B cell (primary cell): Measurements from ENCODE around the gene JUP. TPM values are rescaled to one million over a fixed set of nuclear protein-coding genes. Genes with fewer than 3 reads are reported as not detected.

Source experiments
- ATAC-seq: fragments of 200-7000 bp; cut with Tn5 transposase; one replicate; pipeline ENCODE4 v1.10.0; 2021; ENCODE audit warnings: low read depth, mild to moderate bottlenecking, moderate number of reproducible peaks, moderate library complexity
- CTCF ChIA-PET: fragments of 350-600 bp; sonication (Branson Sonifier 250); formaldehyde crosslinking; loops from one replicate; lab custom pipeline; 2021; ENCODE audit warnings: antibody characterized with exemption, inconsistent platforms; lab: Charles Lee
- POLR2A ChIA-PET: fragments of 350-600 bp; sonication (Branson Sonifier 250); formaldehyde crosslinking; loops from one replicate; lab custom pipeline; 2021; ENCODE audit warnings: antibody characterized with exemption; lab: Charles Lee
- DNase-seq: peaks from one replicate; pipeline ENCODE4 v3.0.0; 2013
- H2AFZ ChIP-seq: 2 replicates; pipeline ENCODE4 v1.6.1; 2012; ENCODE audit warnings: mild to moderate bottlenecking, low read depth, low read length; ENCODE audit not compliant: insufficient read depth, poor library complexity, severe bottlenecking
- H3K27ac ChIP-seq, 2 donors: 1 replicate in 1 of 2; 2 replicates in 1 of 2; pipeline ENCODE4 v1.5.1; 2012 to 2013; ENCODE audit warnings: low read length in 2 of 2, mild to moderate bottlenecking in 2 of 2, moderate library complexity in 1 of 2
- H3K27me3 ChIP-seq, 4 experiments: fragments of 200-600 bp in 1 of 4; sonication (generic) in 1 of 4; replicated peaks in 1 of 4; 1 replicate in 2 of 4; 2 replicates in 2 of 4; pipeline versions ENCODE4 v1.6.1 to v1.7.0; 2013 to 2016; ENCODE audit warnings: low read length in 3 of 4, mild to moderate bottlenecking in 2 of 4, mixed read lengths in 1 of 4, moderate library complexity in 1 of 4; ENCODE audit not compliant: insufficient read depth in 4 of 4, control insufficient read depth in 3 of 4; ENCODE audit errors: control extremely low read depth in 1 of 4
- H3K36me3 ChIP-seq, 2 experiments: replicated peaks in 1 of 2; 1 replicate in 1 of 2; 2 replicates in 1 of 2; pipeline versions ENCODE4 v1.6.1 to v1.7.1; 2013; ENCODE audit warnings: low read length in 1 of 2; ENCODE audit not compliant: insufficient read depth in 2 of 2, control insufficient read depth in 1 of 2; ENCODE audit errors: control extremely low read depth in 1 of 2, extremely low read depth in 1 of 2
- H3K4me1 ChIP-seq, 2 donors: fragments of 200-600 bp in 1 of 2; sonication (generic) in 1 of 2; 1 replicate in 1 of 2; 2 replicates in 1 of 2; pipeline versions ENCODE4 v1.5.1 to v1.6.1; 2013 to 2017; ENCODE audit warnings: low read length in 2 of 2; ENCODE audit not compliant: control insufficient read depth in 2 of 2, insufficient read depth in 2 of 2
- H3K4me2 ChIP-seq: replicated peaks from 2 replicates; pipeline ENCODE3; 2012; ENCODE audit warnings: mild to moderate bottlenecking, low read depth, low read length; ENCODE audit not compliant: poor library complexity, severe bottlenecking
- H3K4me3 ChIP-seq, 5 experiments: fragments of 200-600 bp in 1 of 5; sonication (generic) in 1 of 5; 1 replicate in 3 of 5; 2 replicates in 2 of 5; pipeline versions ENCODE4 v1.5.1 to v1.7.0; 2011 to 2016; ENCODE audit warnings: low read length in 4 of 5, mild to moderate bottlenecking in 4 of 5, low read depth in 2 of 5, control low read depth in 1 of 5, moderate library complexity in 1 of 5; ENCODE audit not compliant: insufficient read depth in 1 of 5; ENCODE audit errors: control extremely low read depth in 1 of 5, extremely low read depth in 1 of 5
- H3K79me2 ChIP-seq: fragments of 200-600 bp; sonication (generic); one replicate; pipeline ENCODE4 v1.6.0; 2016; ENCODE audit warnings: low read length; ENCODE audit not compliant: control insufficient read depth, insufficient read depth
- H3K9ac ChIP-seq: fragments of 200-600 bp; sonication (generic); 2 replicates; pipeline ENCODE4 v1.6.1; 2017; ENCODE audit warnings: mild to moderate bottlenecking, low read length, moderate library complexity
- H3K9me3 ChIP-seq, 3 donors: one replicate each; pipeline versions ENCODE4 v1.6.1 to v1.7.1; 2013; ENCODE audit warnings: low read length in 2 of 3; ENCODE audit not compliant: control insufficient read depth in 2 of 3, insufficient read depth in 1 of 3; ENCODE audit errors: control extremely low read depth in 1 of 3
- H4K20me1 ChIP-seq: 2 replicates; pipeline ENCODE4 v1.6.0; 2012; ENCODE audit warnings: mild to moderate bottlenecking, low read length; ENCODE audit not compliant: insufficient read depth, control insufficient read depth, poor library complexity, severe bottlenecking
- H3K27ac Mint-ChIP-seq: one replicate; pipeline ENCODE4 v1.8.0; 2021; ENCODE audit warnings: mixed read lengths
- H3K27me3 Mint-ChIP-seq: one replicate; pipeline ENCODE4 v1.8.0; 2021; ENCODE audit warnings: mixed read lengths
- H3K4me1 Mint-ChIP-seq: one replicate; pipeline ENCODE4 v1.8.0; 2021; ENCODE audit warnings: mixed read lengths
- H3K4me3 Mint-ChIP-seq: one replicate; pipeline ENCODE4 v1.8.0; 2021; ENCODE audit warnings: mixed read lengths
- H3K9me3 Mint-ChIP-seq: one replicate; pipeline ENCODE4 v1.8.0; 2022; ENCODE audit warnings: mixed read lengths; ENCODE audit not compliant: insufficient read depth
- EZH2 ChIP-seq: IDR thresholded peaks from 2 replicates; pipeline ENCODE4 v1.6.1; 2012; ENCODE audit warnings: borderline replicate concordance, low read depth, mild to moderate bottlenecking, moderate library complexity, low read length; ENCODE audit not compliant: insufficient read depth, poor library complexity, severe bottlenecking
- WGBS: methylation state at CpG from one replicate; pipeline ENCODE4 v1.1.5; 2013; ENCODE audit warnings: missing lambda C conversion rate; ENCODE audit not compliant: insufficient coverage; 5-methylcytosine and 5-hydroxymethylcytosine counted together
- intact Hi-C: fragments of 100-400 bp; cut with micrococcal nuclease; formaldehyde crosslinking; loops from one replicate; pipeline ENCODE4 v1.10.0; 2022
- polyA plus RNA-seq: library from polyadenylated mRNA; depleted of rRNA; stranded (reverse); fragments of >200 nt; gene quantifications from 2 replicates; pipeline ENCODE4 v1.2.3, GENCODE V29; 2012
- total RNA-seq, 2 donors: library from RNA; stranded (reverse); fragments of 120-200 nt in 1 of 2; gene quantifications; 1 replicate in 1 of 2; 2 replicates in 1 of 2; pipeline versions ENCODE4 v1.2.3 to v1.2.4, GENCODE V29; 2013 to 2022
- TF ChIP-seq, protein P1 (sequence below): fragments of 200-600 bp; IDR thresholded peaks from one replicate; pipeline ENCODE4 v1.8.0; 2022; ENCODE audit warnings: antibody characterized with exemption, mild to moderate bottlenecking

Gene JUP
- total and polyA plus RNA-seq, 2 donors (not counting 1 experiment from before 2014, with no cell fraction given): 62.9 to 63.3 TPM

DNA sequence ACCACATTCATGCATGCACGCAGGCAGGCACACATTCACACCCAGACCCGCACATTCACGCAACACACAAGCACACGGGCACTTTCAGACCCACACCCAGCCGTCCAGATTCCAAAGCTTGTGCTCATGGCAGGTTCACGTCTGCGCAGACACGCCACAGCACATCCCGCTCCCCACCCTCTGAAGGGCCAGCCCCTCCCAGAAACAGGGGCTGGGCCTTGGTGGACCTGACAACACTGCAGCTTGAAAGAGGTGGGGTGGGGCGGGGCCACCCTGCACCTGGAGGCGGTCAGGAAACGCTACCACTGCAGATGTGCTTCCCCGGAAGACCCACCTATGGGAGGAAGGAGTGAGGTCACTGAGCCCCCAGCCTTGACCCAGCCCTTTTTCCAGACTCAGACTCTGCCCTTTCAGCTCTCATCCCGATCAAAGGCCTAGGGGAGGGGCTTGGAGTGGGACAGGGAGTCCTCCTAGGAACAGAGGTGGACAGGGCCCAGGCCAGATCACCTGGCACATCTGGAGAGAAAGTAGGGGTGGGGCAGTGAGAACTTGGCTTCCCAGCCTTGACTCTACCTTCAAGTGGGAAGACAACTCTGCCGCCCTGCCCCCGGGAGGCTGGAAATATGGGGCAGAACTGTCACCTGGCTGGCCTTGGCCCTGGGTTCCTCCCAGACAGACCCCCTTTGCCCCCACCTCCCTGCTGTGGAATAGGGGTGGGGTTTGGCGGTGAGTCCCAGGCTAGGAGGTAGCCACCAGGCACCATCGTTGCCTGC, 14.3 kb upstream of the JUP start:
- no peaks in the 10 kb centered on the region for H3K9me3 ChIP-seq
- H3K4me3 ChIP-seq: no peak overlapping the region
- peaks cover 7 to 22% of the 10 kb centered on the region in 2 donors for H3K4me1 ChIP-seq
- no peaks in the 10 kb centered on the region for H4K20me1 ChIP-seq
- TF ChIP-seq, protein P1, sequence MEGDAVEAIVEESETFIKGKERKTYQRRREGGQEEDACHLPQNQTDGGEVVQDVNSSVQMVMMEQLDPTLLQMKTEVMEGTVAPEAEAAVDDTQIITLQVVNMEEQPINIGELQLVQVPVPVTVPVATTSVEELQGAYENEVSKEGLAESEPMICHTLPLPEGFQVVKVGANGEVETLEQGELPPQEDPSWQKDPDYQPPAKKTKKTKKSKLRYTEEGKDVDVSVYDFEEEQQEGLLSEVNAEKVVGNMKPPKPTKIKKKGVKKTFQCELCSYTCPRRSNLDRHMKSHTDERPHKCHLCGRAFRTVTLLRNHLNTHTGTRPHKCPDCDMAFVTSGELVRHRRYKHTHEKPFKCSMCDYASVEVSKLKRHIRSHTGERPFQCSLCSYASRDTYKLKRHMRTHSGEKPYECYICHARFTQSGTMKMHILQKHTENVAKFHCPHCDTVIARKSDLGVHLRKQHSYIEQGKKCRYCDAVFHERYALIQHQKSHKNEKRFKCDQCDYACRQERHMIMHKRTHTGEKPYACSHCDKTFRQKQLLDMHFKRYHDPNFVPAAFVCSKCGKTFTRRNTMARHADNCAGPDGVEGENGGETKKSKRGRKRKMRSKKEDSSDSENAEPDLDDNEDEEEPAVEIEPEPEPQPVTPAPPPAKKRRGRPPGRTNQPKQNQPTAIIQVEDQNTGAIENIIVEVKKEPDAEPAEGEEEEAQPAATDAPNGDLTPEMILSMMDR: no peak
- no peak for TF ChIP-seq EZH2
- WGBS: 86% methylated on average over 7 of the region's 18 CpGs
- ATAC-seq (peak; percentile 44), DNase-seq (peak; percentile 38)
- Mint-ChIP-seq H3K27me3 (no peaks in the 10 kb centered on the region), H3K27ac (no peak overlapping the region), H3K4me3 (no peak overlapping the region), H3K9me3 (no peaks in the 10 kb centered on the region), H3K4me1 (peaks cover 16% of the 10 kb centered on the region)
- CTCF ChIA-PET: interaction anchor here (0.6 to 9.3 kb wide), 18 partner anchors 11 to 1380 kb away, joined by 3 to 100 read pairs (median 4); partner anchors contain the start of genes FKBP10, HAP1, JUP and P3H4
- H3K4me2 ChIP-seq: no peak overlapping the region
- H2AFZ ChIP-seq: no peak overlapping the region
- H3K27ac ChIP-seq: no peak overlapping the region
- no peaks in the 10 kb centered on the region for H3K27me3 ChIP-seq
- POLR2A ChIA-PET: interaction anchor here (0.6 to 0.7 kb wide), 6 partner anchors 9 to 84 kb away, joined by 3 to 6 read pairs (median 3); partner anchors contain the start of gene JUP
- no peaks in the 10 kb centered on the region for H3K36me3 ChIP-seq
- no peaks in the 10 kb centered on the region for H3K79me2 ChIP-seq
- no peak overlapping the region for H3K9ac ChIP-seq
- intact Hi-C loops: loop anchor here (1.0 kb wide), 4 partner anchors 11 to 85 kb away; partner anchors contain the start of genes JUP and P3H4

DNA sequence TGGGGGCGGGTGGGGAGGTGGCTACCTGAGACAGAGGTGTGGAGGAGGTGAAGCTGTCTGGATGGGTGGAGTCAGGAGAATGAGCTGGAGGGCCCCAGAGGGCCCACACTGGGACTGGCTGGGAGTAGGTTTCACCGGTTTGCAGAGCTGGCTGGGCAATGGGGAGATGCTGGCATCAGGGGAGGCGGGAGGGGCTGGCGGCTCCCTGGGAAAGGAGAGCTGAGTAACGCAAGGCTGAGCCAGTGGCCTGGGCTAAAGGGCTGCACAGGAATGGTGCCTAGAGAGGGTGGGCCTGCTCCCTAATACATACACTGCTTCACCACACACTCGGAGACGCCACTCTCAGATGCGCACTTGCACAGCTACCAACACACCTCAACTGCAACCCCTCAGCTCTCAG, 12.9 kb upstream of the JUP start:
- POLR2A ChIA-PET: interaction anchor here (0.6 kb wide), 1 partner anchor 67 kb away, joined by 5 read pairs; no protein-coding TSS in a partner anchor
- no peak overlapping the region for H3K27ac ChIP-seq
- Mint-ChIP-seq H3K9me3 (no peaks in the 10 kb centered on the region), H3K27me3 (no peaks in the 10 kb centered on the region), H3K27ac (no peak overlapping the region), H3K4me1 (peaks cover 16% of the 10 kb centered on the region), H3K4me3 (no peak overlapping the region)
- H3K79me2 ChIP-seq: no peaks in the 10 kb centered on the region
- intact Hi-C loops: no loop called here
- TF ChIP-seq, protein P1: no peak
- H3K4me2 ChIP-seq: no peak overlapping the region
- no peaks in the 10 kb centered on the region for H3K9me3 ChIP-seq
- no peaks in the 10 kb centered on the region for H4K20me1 ChIP-seq
- H3K9ac ChIP-seq: no peak overlapping the region
- H3K4me1 ChIP-seq: peaks cover 7 to 22% of the 10 kb centered on the region in 2 donors
- H3K4me3 ChIP-seq: no peak overlapping the region
- no peaks in the 10 kb centered on the region for H3K27me3 ChIP-seq
- no peak for ATAC-seq
- 100% methylated on average over 5 of the region's 8 CpGs for WGBS
- CTCF ChIA-PET: interaction anchor here (1.0 to 9.3 kb wide), 7 partner anchors 13 to 109 kb away, joined by 3 to 100 read pairs (median 27); partner anchors contain the start of genes FKBP10, HAP1, JUP and P3H4
- no peak for DNase-seq
- H3K36me3 ChIP-seq: no peaks in the 10 kb centered on the region
- no peak overlapping the region for H2AFZ ChIP-seq
